Erythroblast (primary cell): ENCODE measurements around the gene SUPT4H1.

Experiments used
- GATA1 ChIP-seq: IDR thresholded peaks from 2 replicates; pipeline ENCODE4 v1.6.1; 2011; ENCODE audit warnings: low read depth, mild to moderate bottlenecking, control low read depth, low read length, moderate library complexity
- POLR2A ChIP-seq: IDR thresholded peaks from 2 replicates; pipeline ENCODE4 v1.6.1; 2011; ENCODE audit warnings: mild to moderate bottlenecking, low read length

DNA sequence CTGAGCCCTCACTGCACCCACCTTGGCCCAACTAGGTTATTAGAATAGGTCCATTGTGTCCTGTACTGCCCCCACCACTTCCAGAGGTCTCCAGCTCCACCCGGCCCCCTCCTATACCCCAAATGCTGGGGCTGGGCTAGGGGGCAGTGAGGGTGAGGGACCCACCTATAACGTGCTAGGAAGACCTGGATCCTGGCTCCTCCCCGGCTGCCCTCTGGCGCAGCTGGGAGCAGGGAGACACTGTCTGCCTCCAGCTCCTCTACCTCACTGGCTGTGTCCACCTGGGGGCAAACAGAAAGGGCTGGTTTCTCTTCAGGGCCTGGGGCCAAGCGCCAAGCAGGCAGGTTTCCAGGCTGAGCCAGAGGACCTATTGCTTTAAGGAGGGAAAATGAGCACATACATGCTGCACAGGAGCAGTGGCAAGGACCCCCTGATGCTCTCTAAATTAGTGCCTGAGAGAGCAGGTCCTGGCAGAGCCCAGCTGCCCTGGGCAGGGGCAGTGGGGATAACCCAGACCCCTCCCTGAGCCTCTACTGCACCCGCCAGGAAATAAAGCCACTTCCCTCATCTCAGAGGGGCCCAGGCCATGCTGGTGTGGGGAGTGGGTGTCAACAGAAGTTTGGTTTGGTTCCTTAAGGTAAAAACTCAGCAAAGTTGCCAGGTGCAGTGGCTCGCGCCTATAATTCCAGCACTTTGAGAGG lies 35.6 kb downstream of the SUPT4H1 start:
- no peak for TF ChIP-seq POLR2A
- no peak for TF ChIP-seq GATA1
